IMR-90 (cell line): ENCODE data around the gene JADE3. TPM values are rescaled to one million over a fixed set of nuclear protein-coding genes. Genes with fewer than 3 reads are reported as not detected.

Experiments
- ATAC-seq: fragments of 200-7000 bp; cut with Tn5 transposase; 2 replicates; pipeline ENCODE4 v1.9.1; 2020; ENCODE audit warnings: low read depth, mild to moderate bottlenecking, moderate library complexity
- BruUV-seq: library from RNA; stranded (reverse); fragments of 400-500 nt; replicated peaks from 2 replicates; lab custom pipeline; 2021; lab: Mats Ljungman, UMichigan
- CTCF ChIA-PET: fragments of 300-600 bp; formaldehyde crosslinking; extraction: SDS; loops from one replicate; lab custom pipeline; 2021; ENCODE audit warnings: antibody characterized with exemption; lab: Yijun Ruan, JAX
- POLR2A ChIA-PET: fragments of 300-600 bp; sonication (Branson Sonifier 250); formaldehyde crosslinking; loops from one replicate; lab custom pipeline; 2022; ENCODE audit warnings: antibody characterized with exemption; ENCODE audit not compliant: unreplicated experiment; lab: Charles Lee
- DNase-seq: peaks from one replicate; pipeline ENCODE4 v3.0.0; 2013
- H2AFZ ChIP-seq: replicated peaks from 2 replicates; pipeline ENCODE3; 2013; ENCODE audit warnings: low read length, mild to moderate bottlenecking; ENCODE audit not compliant: poor library complexity
- H2AK5ac ChIP-seq: 2 replicates; pipeline ENCODE4 v1.6.1; 2013; ENCODE audit warnings: low read depth, low read length, inconsistent platforms
- H2AK9ac ChIP-seq: replicated peaks from 2 replicates; pipeline ENCODE3; 2013; ENCODE audit warnings: mild to moderate bottlenecking, low read depth, low read length, moderate library complexity; ENCODE audit not compliant: poor library complexity
- H2BK120ac ChIP-seq: 2 replicates; pipeline ENCODE4 v1.6.1; 2013; ENCODE audit warnings: low read depth, low read length, inconsistent platforms
- H2BK15ac ChIP-seq: 3 replicates; pipeline ENCODE4 v1.6.1; 2013; ENCODE audit warnings: low read depth, low read length, inconsistent platforms
- H2BK20ac ChIP-seq: 2 replicates; pipeline ENCODE4 v1.6.1; 2013; ENCODE audit warnings: low read depth, mild to moderate bottlenecking, inconsistent platforms, low read length, moderate library complexity
- H2BK5ac ChIP-seq: 2 replicates; pipeline ENCODE4 v1.6.1; 2013; ENCODE audit warnings: mild to moderate bottlenecking, low read depth, low read length, inconsistent platforms; ENCODE audit not compliant: poor library complexity, severe bottlenecking
- H3K14ac ChIP-seq: replicated peaks from 2 replicates; pipeline ENCODE4 v1.6.1; 2013; ENCODE audit warnings: low read depth, low read length, inconsistent platforms
- H3K18ac ChIP-seq: 2 replicates; pipeline ENCODE4 v1.6.1; 2013; ENCODE audit warnings: low read depth, low read length, control low read depth
- H3K23ac ChIP-seq: 2 replicates; pipeline ENCODE4 v1.6.1; 2013; ENCODE audit warnings: low read depth, low read length, inconsistent platforms
- H3K27ac ChIP-seq: 2 replicates; pipeline ENCODE4 v1.5.1; 2013; ENCODE audit warnings: mild to moderate bottlenecking, control low read depth, low read length; ENCODE audit not compliant: insufficient read depth
- H3K27me3 ChIP-seq: 2 replicates; pipeline ENCODE4 v1.6.1; 2013; ENCODE audit warnings: low read length; ENCODE audit not compliant: control insufficient read depth, insufficient read depth
- H3K36me3 ChIP-seq: 2 replicates; pipeline ENCODE4 v1.6.1; 2013; ENCODE audit warnings: low read length, mixed read lengths; ENCODE audit not compliant: control insufficient read depth, insufficient read depth
- H3K4ac ChIP-seq: 2 replicates; pipeline ENCODE4 v1.6.1; 2013; ENCODE audit warnings: low read depth, low read length, inconsistent platforms
- H3K4me1 ChIP-seq: 2 replicates; pipeline ENCODE4 v1.6.1; 2013; ENCODE audit warnings: low read length, mixed read lengths; ENCODE audit not compliant: control insufficient read depth, insufficient read depth
- H3K4me2 ChIP-seq: 2 replicates; pipeline ENCODE4 v1.6.1; 2013; ENCODE audit warnings: low read depth, mild to moderate bottlenecking, control low read depth, low read length, moderate library complexity
- H3K4me3 ChIP-seq: 2 replicates; pipeline ENCODE4 v1.5.1; 2013; ENCODE audit warnings: low read depth, mild to moderate bottlenecking, control low read depth, low read length, moderate library complexity; ENCODE audit not compliant: insufficient read depth
- H3K56ac ChIP-seq: 2 replicates; pipeline ENCODE4 v1.6.1; 2013; ENCODE audit warnings: low read length, inconsistent platforms; ENCODE audit not compliant: insufficient read depth; ENCODE audit errors: extremely low read depth
- H3K79me1 ChIP-seq, 2 experiments: 2 replicates each; pipeline ENCODE4 v1.6.1; 2013; ENCODE audit warnings: low read length in 2 of 2, inconsistent platforms in 1 of 2, low read depth in 1 of 2
- H3K9ac ChIP-seq: 2 replicates; pipeline ENCODE4 v1.6.1; 2013; ENCODE audit warnings: low read depth, low read length, control low read depth
- H3K9me1 ChIP-seq: 2 replicates; pipeline ENCODE4 v1.6.1; 2013; ENCODE audit warnings: low read length, inconsistent platforms; ENCODE audit not compliant: insufficient read depth
- H3K9me3 ChIP-seq: 2 replicates; pipeline ENCODE4 v1.6.1; 2013; ENCODE audit warnings: low read length; ENCODE audit not compliant: control insufficient read depth, insufficient read depth
- H4K20me1 ChIP-seq: 2 replicates; pipeline ENCODE4 v1.6.1; 2013; ENCODE audit warnings: low read length, inconsistent platforms; ENCODE audit not compliant: insufficient read depth
- H4K5ac ChIP-seq: 2 replicates; pipeline ENCODE4 v1.6.1; 2013; ENCODE audit warnings: mild to moderate bottlenecking, low read depth, low read length, control low read depth
- H4K8ac ChIP-seq, 2 experiments: 2 replicates each; pipeline ENCODE4 v1.6.1; 2013; ENCODE audit warnings: low read depth in 2 of 2, low read length in 2 of 2, control low read depth in 1 of 2, inconsistent platforms in 1 of 2
- H4K91ac ChIP-seq: 2 replicates; pipeline ENCODE4 v1.6.1; 2013; ENCODE audit warnings: low read depth, low read length, inconsistent platforms; ENCODE audit not compliant: insufficient read depth
- CEBPB ChIP-seq: IDR thresholded peaks from 2 replicates; pipeline ENCODE4 v1.6.1; 2012; ENCODE audit warnings: low read depth, low read length, improper control_type of control experiment
- CHD1 ChIP-seq: IDR thresholded peaks from 2 replicates; pipeline ENCODE4 v1.6.1; 2012; ENCODE audit warnings: low read depth, low read length, improper control_type of control experiment
- FOS ChIP-seq: fragments of 150-350 bp; IDR thresholded peaks from 2 replicates; pipeline ENCODE4 v1.6.1; 2016; ENCODE audit warnings: low read depth, low read length
- MAFK ChIP-seq: IDR thresholded peaks from 2 replicates; pipeline ENCODE4 v1.6.1; 2012; ENCODE audit warnings: low read depth, low read length, improper control_type of control experiment
- MAZ ChIP-seq: IDR thresholded peaks from 2 replicates; pipeline ENCODE4 v1.6.1; 2012; ENCODE audit warnings: low read depth, mild to moderate bottlenecking, low read length, improper control_type of control experiment, moderate library complexity, borderline replicate concordance
- MXI1 ChIP-seq: IDR thresholded peaks from 2 replicates; pipeline ENCODE4 v1.6.1; 2012; ENCODE audit warnings: low read depth, mild to moderate bottlenecking, low read length, moderate library complexity, borderline replicate concordance
- NFE2L2 ChIP-seq: fragments of 150-350 bp; IDR thresholded peaks from 2 replicates; pipeline ENCODE4 v1.6.1; 2016; ENCODE audit warnings: low read depth, mild to moderate bottlenecking, low read length
- POLR2A ChIP-seq: IDR thresholded peaks from 2 replicates; pipeline ENCODE4 v1.6.1; 2012; ENCODE audit warnings: mild to moderate bottlenecking, low read depth, low read length
- RAD21 ChIP-seq: IDR thresholded peaks from 2 replicates; pipeline ENCODE4 v1.6.1; 2012; ENCODE audit warnings: low read length, improper control_type of control experiment
- RCOR1 ChIP-seq: IDR thresholded peaks from 2 replicates; pipeline ENCODE4 v1.6.1; 2012; ENCODE audit warnings: mild to moderate bottlenecking, low read length, improper control_type of control experiment; ENCODE audit not compliant: insufficient replicate concordance
- RFX5 ChIP-seq: IDR thresholded peaks from 2 replicates; pipeline ENCODE4 v1.8.0; 2012; ENCODE audit warnings: low read depth, mild to moderate bottlenecking, low read length, moderate library complexity
- SMC3 ChIP-seq: fragments of 150-350 bp; IDR thresholded peaks from 2 replicates; pipeline ENCODE4 v1.6.1; 2016; ENCODE audit warnings: low read depth, mild to moderate bottlenecking, antibody characterized with exemption, low read length, moderate library complexity
- WGBS, 2 experiments: methylation state at CpG; one replicate each; pipeline versions ENCODE4 v1.1.5 to v1.1.7; 2013; ENCODE audit warnings: missing lambda C conversion rate in 2 of 2; ENCODE audit not compliant: insufficient read length in 1 of 2; ENCODE audit errors: extremely low coverage in 2 of 2; 5-methylcytosine and 5-hydroxymethylcytosine counted together
- dilution Hi-C: fragments of 300-500 bp; cut with HindIII; formaldehyde crosslinking; loops from one replicate; pipeline ENCODE4 v1.14.3; 2018; ENCODE audit warnings: low sequenced_read_pairs; ENCODE audit not compliant: unreplicated experiment
- in situ Hi-C: fragments of 300-500 bp; cut with MboI; formaldehyde crosslinking; loops from 3 replicates; pipeline ENCODE4 v1.14.3; 2019; ENCODE audit warnings: low sequenced_read_pairs, inconsistent platforms, mixed read lengths
- intact Hi-C: fragments of 100-400 bp; cut with micrococcal nuclease; formaldehyde crosslinking; loops from 2 replicates; pipeline ENCODE4 v1.10.0; 2022
- polyA plus RNA-seq, 3 experiments: library from polyadenylated mRNA; depleted of rRNA; stranded (reverse); fragments of >200 nt; gene quantifications; 2 replicates each; pipeline ENCODE4 v1.2.3, GENCODE V29; 2012; ENCODE audit warnings: low replicate concordance in 1 of 3
- total RNA-seq: library from RNA; depleted of rRNA; stranded (reverse); fragments of >200 nt; gene quantifications from 2 replicates; pipeline ENCODE4 v1.2.3, GENCODE V29; 2012
- TF ChIP-seq, protein P1 (sequence below): fragments of 150-350 bp; IDR thresholded peaks from 2 replicates; pipeline ENCODE4 v1.6.1; 2016; ENCODE audit warnings: low read depth, mild to moderate bottlenecking, low read length, moderate library complexity, borderline replicate concordance
- TF ChIP-seq, protein P2 (sequence below): fragments of 150-350 bp; IDR thresholded peaks from 2 replicates; pipeline ENCODE4 v1.6.1; 2017; ENCODE audit warnings: mild to moderate bottlenecking, antibody characterized with exemption, low read length, low read depth
- TF ChIP-seq, protein P3 (sequence below): conservative IDR thresholded peaks from 2 replicates; pipeline ENCODE4 v1.5.1; 2012; ENCODE audit warnings: mild to moderate bottlenecking, low read depth, low read length, improper control_type of control experiment

Gene JADE3
- total and polyA plus RNA-seq, 2 of the 4 experiments (the other 2 are of a cell fraction) = 2.1 to 4.7 TPM

DNA sequence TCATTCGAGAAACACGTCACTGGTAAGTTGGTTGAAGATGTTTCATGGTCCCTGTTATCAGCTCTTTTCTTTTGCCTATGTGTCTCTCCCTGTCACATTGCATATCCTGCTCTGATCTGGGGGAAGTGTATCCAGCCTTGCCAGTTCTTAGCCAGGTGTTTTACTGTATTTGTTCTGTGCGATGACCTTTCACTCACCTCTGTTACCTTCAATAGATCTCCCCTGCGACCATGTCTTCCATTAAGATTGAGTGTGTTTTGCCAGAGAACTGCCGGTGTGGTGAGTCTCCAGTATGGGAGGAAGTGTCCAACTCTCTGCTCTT, 168.7 kb downstream of the JADE3 start:
- CTCF ChIA-PET = no interaction called here
- H2BK5ac ChIP-seq = no peak overlapping the region
- no CpG with 5 or more reads among the region's 5 CpGs for WGBS, 2 experiments

More for the DNA sequence above, 168.7 kb downstream of the JADE3 start:
- no peaks in the 10 kb centered on the region for H3K79me1 ChIP-seq
- no peak overlapping the region for H2BK120ac ChIP-seq
- POLR2A ChIA-PET = no interaction called here
- H3K36me3 ChIP-seq = no peaks in the 10 kb centered on the region
- dilution Hi-C loops (no loop called here), in situ Hi-C loops (no loop called here), intact Hi-C loops (no loop called here)
- no peak for TF ChIP-seq CHD1
- no peak for TF ChIP-seq SMC3
- TF ChIP-seq CEBPB = no peak
- no peak for TF ChIP-seq RCOR1
- TF ChIP-seq, protein P1, sequence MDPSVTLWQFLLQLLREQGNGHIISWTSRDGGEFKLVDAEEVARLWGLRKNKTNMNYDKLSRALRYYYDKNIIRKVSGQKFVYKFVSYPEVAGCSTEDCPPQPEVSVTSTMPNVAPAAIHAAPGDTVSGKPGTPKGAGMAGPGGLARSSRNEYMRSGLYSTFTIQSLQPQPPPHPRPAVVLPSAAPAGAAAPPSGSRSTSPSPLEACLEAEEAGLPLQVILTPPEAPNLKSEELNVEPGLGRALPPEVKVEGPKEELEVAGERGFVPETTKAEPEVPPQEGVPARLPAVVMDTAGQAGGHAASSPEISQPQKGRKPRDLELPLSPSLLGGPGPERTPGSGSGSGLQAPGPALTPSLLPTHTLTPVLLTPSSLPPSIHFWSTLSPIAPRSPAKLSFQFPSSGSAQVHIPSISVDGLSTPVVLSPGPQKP = no peak
- no peak for TF ChIP-seq MAZ
- TF ChIP-seq RFX5 = no peak
- TF ChIP-seq MXI1 = no peak
- TF ChIP-seq FOS = no peak
- TF ChIP-seq MAFK = no peak
- TF ChIP-seq, protein P2, sequence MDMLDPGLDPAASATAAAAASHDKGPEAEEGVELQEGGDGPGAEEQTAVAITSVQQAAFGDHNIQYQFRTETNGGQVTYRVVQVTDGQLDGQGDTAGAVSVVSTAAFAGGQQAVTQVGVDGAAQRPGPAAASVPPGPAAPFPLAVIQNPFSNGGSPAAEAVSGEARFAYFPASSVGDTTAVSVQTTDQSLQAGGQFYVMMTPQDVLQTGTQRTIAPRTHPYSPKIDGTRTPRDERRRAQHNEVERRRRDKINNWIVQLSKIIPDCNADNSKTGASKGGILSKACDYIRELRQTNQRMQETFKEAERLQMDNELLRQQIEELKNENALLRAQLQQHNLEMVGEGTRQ = no peak
- no peak for TF ChIP-seq POLR2A
- TF ChIP-seq NFE2L2 = no peak
- TF ChIP-seq, protein P3, sequence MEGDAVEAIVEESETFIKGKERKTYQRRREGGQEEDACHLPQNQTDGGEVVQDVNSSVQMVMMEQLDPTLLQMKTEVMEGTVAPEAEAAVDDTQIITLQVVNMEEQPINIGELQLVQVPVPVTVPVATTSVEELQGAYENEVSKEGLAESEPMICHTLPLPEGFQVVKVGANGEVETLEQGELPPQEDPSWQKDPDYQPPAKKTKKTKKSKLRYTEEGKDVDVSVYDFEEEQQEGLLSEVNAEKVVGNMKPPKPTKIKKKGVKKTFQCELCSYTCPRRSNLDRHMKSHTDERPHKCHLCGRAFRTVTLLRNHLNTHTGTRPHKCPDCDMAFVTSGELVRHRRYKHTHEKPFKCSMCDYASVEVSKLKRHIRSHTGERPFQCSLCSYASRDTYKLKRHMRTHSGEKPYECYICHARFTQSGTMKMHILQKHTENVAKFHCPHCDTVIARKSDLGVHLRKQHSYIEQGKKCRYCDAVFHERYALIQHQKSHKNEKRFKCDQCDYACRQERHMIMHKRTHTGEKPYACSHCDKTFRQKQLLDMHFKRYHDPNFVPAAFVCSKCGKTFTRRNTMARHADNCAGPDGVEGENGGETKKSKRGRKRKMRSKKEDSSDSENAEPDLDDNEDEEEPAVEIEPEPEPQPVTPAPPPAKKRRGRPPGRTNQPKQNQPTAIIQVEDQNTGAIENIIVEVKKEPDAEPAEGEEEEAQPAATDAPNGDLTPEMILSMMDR = no peak
- TF ChIP-seq RAD21 = no peak
- H2AFZ ChIP-seq = no peak overlapping the region
- BruUV-seq = no TSS peak
- no peak overlapping the region for H4K5ac ChIP-seq
- no peaks in the 10 kb centered on the region for H4K20me1 ChIP-seq
- H3K4me1 ChIP-seq = no peaks in the 10 kb centered on the region
- no peak overlapping the region for H2AK5ac ChIP-seq
- no peak overlapping the region for H3K18ac ChIP-seq
- H3K23ac ChIP-seq = no peak overlapping the region
- no peak overlapping the region for H3K4ac ChIP-seq
- no peak overlapping the region for H2BK20ac ChIP-seq
- H3K27ac ChIP-seq = no peak overlapping the region
- no peak overlapping the region for H2BK15ac ChIP-seq
- H4K91ac ChIP-seq = no peak overlapping the region
- no peaks in the 10 kb centered on the region for H3K9me1 ChIP-seq
- H4K8ac ChIP-seq = no peak overlapping the region
- no peak overlapping the region for H3K9ac ChIP-seq
- no peak overlapping the region for H3K4me2 ChIP-seq
- ATAC-seq = no peak
- H3K9me3 ChIP-seq = no peaks in the 10 kb centered on the region
- peaks cover 19% of the 10 kb centered on the region for H3K27me3 ChIP-seq
- peak overlapping the region; percentile 55 for H2AK9ac ChIP-seq
- no peak overlapping the region for H3K4me3 ChIP-seq
- no peak overlapping the region for H3K56ac ChIP-seq
- H3K14ac ChIP-seq = no peak overlapping the region
- DNase-seq = no peak
